ENCODE results near the gene RPS16. TPM values are rescaled to one million over a fixed set of nuclear protein-coding genes. Genes with fewer than 3 reads are reported as not detected.
A peak's percentile ranks its signal among the peaks of the same experiment; 100 is the strongest.

Gene RPS16
- total and polyA plus RNA-seq, 9 of the 15 experiments (the other 6 are each of a cell fraction or from before 2014, with no cell fraction given), result 82.6 to 3,671 (median 2,204) TPM

GRCh38 chr19:39390751-39391437 lies 44.9 kb downstream of the RPS16 start, which contains the start of the genes MED29 and PAF1 (continued):
- TF ChIP-seq, protein P1, sequence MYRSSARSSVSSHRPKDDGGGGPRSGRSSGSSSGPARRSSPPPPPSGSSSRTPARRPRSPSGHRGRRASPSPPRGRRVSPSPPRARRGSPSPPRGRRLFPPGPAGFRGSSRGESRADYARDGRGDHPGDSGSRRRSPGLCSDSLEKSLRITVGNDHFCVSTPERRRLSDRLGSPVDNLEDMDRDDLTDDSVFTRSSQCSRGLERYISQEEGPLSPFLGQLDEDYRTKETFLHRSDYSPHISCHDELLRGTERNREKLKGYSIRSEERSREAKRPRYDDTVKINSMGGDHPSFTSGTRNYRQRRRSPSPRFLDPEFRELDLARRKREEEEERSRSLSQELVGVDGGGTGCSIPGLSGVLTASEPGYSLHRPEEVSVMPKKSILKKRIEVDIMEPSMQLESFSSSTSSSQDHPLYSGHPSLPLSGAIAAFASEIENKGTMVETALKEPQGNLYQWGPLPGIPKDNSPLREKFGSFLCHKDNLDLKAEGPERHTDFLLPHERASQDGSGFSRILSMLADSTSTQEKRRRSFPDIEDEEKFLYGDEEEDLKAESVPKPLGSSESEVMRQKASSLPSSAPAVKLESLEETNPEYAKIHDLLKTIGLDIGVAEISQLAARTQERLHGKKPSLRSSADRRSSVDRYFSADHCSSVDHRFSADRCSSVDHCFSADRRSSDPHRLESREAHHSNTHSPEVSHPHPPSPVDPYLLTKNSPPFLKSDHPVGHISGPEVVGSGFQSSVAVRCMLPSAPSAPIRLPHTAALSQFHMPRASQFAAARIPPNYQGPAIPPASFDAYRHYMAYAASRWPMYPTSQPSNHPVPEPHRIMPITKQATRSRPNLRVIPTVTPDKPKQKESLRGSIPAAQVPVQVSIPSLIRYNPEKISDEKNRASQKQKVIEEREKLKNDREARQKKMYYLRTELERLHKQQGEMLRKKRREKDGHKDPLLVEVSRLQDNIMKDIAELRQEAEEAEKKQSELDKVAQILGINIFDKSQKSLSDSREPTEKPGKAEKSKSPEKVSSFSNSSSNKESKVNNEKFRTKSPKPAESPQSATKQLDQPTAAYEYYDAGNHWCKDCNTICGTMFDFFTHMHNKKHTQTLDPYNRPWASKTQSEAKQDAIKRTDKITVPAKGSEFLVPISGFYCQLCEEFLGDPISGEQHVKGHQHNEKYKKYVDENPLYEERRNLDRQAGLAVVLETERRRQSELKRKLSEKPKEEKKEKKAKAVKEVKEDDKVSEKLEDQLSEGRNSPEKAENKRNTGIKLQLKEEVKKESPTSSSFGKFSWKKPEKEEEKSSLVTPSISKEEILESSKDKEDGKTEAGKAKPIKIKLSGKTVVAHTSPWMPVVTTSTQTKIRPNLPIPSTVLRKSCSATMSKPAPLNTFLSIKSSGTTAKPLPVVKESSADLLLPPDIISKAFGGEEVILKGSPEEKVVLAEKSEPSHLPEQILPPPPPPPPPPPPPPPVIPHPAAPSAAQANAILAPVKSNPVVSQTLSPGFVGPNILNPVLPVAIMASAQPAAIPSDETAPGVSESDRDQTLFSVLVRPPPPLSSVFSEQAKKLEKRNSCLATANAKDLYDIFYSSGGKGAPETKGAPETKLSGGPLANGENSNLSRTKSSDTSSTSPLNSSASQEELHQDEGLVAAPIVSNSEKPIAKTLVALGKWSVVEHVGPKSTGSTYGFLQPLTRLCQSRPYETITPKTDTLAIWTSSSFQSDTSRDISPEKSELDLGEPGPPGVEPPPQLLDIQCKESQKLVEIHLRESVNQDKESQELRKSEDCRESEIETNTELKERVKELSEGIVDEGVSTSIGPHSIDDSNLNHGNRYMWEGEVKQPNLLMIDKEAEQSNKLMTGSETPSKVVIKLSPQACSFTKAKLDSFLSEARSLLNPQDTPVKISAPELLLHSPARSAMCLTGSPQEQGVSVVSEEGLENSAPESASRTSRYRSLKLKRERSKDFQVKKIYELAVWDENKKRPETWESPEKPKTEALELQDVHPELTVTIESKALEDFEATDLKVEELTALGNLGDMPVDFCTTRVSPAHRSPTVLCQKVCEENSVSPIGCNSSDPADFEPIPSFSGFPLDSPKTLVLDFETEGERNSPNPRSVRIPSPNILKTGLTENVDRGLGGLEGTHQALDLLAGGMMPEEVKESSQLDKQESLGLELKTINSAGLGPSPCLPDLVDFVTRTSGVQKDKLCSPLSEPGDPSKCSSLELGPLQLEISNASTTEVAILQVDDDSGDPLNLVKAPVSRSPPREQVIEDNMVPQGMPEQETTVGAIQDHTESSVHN (IDR thresholded peaks at IDR 0.05; ENCODE audit: borderline replicate concordance in 1 of 2, low read depth in 1 of 2), result no peak
- TF ChIP-seq JUNB (CRISPR knock-in tag; conservative IDR thresholded peaks at IDR 0.05) (no peak), ZBTB34 (CRISPR knock-in tag; IDR thresholded peaks at IDR 0.05) (no peak), ZNF12 (CRISPR knock-in tag; IDR thresholded peaks at IDR 0.05) (0 out of 2 replicates have a peak, but pooled peaks have one; percentile 36), RBM17 (IDR thresholded peaks at IDR 0.05; ENCODE audit: borderline replicate concordance, low read depth, low read length) (no peak), TRIM25 (IDR thresholded peaks at IDR 0.05; ENCODE audit: borderline replicate concordance) (no peak), POLR2G (IDR thresholded peaks at IDR 0.05; ENCODE audit: low read depth, low read length) (peak; percentile 96), TBP (optimal IDR thresholded peaks at IDR 0.05; ENCODE audit: low read depth, low read length) (peak; percentile 98), ZNF408 (CRISPR knock-in tag; IDR thresholded peaks at IDR 0.05; ENCODE audit: low read depth) (no peak), HDAC1 (IDR thresholded peaks at IDR 0.05) (peak in 1 of 2 experiments; percentile 81; a peak in 2 of 4 replicates), MECOM (CRISPR knock-in tag; IDR thresholded peaks at IDR 0.05) (no peak), IRF2 (CRISPR knock-in tag; IDR thresholded peaks at IDR 0.05) (no peak), THAP12 (CRISPR knock-in tag; IDR thresholded peaks at IDR 0.05) (no peak)

Data from K562 (cell line).